C4-2B (cell line): Measurements from ENCODE around the gene TLCD4.
"Not testable (repeated sequence)": the region's sequence is repeated elsewhere in the genome, so short reads cannot be mapped to it uniquely, and the experiment has no call there.

ENCODE experiments used
- H3K27ac ChIP-seq: fragments of 450-650 bp; 2 replicates; pipeline ENCODE4 v1.5.1; 2017
- ZFX ChIP-seq: fragments of 450-650 bp; IDR thresholded peaks from 2 replicates; pipeline ENCODE4 v1.6.1; 2017
- TF ChIP-seq, protein P1 (sequence below): fragments of 450-650 bp; conservative IDR thresholded peaks from 2 replicates; pipeline ENCODE4 v1.5.1; 2017; ENCODE audit warnings: mild to moderate bottlenecking

TLCD4 gene

DNA sequence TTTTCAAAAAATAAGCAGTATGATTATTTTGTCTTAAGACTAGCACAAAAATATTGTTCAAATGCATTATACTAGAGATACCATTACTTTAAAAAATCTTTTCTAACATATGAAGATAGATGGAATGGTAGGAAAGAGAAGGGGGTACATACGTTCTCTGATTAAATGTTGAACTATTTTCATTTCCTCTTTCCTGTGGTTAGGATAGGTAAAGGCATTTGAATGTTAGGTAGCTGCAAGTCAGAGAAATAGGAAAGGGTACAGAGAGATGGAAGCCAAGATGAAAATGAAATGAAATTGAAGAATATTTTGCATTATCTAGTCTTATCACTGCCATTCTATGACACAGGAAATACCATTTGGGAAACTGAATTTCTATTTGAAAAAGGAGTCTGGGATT, 28.3 kb downstream of the TLCD4 start:
- no peak for TF ChIP-seq ZFX
- TF ChIP-seq, protein P1, sequence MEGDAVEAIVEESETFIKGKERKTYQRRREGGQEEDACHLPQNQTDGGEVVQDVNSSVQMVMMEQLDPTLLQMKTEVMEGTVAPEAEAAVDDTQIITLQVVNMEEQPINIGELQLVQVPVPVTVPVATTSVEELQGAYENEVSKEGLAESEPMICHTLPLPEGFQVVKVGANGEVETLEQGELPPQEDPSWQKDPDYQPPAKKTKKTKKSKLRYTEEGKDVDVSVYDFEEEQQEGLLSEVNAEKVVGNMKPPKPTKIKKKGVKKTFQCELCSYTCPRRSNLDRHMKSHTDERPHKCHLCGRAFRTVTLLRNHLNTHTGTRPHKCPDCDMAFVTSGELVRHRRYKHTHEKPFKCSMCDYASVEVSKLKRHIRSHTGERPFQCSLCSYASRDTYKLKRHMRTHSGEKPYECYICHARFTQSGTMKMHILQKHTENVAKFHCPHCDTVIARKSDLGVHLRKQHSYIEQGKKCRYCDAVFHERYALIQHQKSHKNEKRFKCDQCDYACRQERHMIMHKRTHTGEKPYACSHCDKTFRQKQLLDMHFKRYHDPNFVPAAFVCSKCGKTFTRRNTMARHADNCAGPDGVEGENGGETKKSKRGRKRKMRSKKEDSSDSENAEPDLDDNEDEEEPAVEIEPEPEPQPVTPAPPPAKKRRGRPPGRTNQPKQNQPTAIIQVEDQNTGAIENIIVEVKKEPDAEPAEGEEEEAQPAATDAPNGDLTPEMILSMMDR: no peak

DNA sequence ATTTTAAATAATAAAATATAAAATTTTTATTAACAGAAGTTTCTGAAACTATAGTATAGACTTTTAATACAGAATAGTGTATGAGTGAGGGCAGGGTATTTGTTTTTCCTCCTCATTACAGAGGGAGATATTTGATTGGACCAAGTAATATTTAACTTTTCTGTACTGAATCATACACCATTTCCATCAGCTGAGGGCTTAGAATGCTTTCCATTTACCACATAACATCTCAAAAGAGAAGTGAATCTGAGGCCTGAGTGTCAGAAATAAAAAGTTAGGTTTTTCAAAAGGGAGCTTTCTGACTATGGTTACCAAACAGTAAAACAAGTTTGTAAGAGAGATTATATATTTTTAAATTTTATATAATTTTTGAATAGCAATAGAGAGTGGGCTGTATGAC, 29.5 kb downstream of the TLCD4 start:
- no peak overlapping the region for H3K27ac ChIP-seq
- no peak for TF ChIP-seq ZFX
- TF ChIP-seq, protein P1: no peak

More for the DNA sequence above, 28.3 kb downstream of the TLCD4 start:
- no peak overlapping the region for H3K27ac ChIP-seq

DNA sequence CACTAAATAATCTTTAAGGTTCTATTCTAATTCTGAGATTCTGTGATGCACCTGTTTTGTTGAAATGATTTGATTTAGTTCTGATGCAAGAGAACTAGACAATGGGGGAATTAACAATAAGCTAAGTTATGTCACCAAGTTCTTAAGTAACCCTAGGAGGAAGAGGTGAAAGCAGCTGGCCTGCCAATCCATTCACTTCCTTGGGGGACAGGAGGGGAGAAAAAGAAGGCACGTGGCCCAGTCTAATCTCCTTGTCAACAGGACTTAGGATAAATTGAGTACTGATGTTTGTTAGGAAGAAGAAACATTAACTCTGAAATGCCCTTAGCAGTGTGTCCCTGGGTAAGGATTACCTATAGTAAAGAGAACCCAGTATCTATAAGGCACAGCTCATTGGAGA, 36.9 kb downstream of the TLCD4 start:
- H3K27ac ChIP-seq: no peak overlapping the region
- TF ChIP-seq, protein P1: no peak
- TF ChIP-seq ZFX: no peak

DNA sequence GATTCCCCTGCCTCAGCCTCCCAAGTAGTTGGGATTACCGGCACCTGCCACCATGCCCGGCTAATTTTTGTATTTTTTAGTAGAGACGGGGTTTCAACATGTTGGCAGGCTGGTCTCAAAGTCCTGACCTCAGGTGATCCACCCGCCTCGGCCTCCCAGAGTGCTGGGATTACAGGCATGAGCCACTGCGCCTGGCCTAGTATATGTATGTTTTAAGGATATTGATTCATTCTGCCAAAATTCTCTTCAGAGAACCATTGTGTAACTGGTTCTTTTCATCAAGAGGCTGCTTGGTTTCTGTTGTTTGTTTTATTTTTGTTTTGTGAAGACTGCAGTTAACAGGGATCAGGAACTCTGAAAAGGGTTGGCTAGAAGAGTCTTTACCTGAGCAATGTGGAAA, 48.4 kb downstream of the TLCD4 start:
- H3K27ac ChIP-seq: not testable (repeated sequence)
